CD4-positive, alpha-beta T cell treated with Interleukin-15 for 4 hours (primary cell): Measurements from ENCODE around the gene AMPD2.
A peak's percentile ranks its signal among the peaks of the same experiment; 100 is the strongest.

ENCODE experiments used
- DNase-seq: peaks from one replicate; pipeline ENCODE4 v3.0.0-alpha.2; 2020; ENCODE audit warnings: low spot score

Gene AMPD2

DNA sequence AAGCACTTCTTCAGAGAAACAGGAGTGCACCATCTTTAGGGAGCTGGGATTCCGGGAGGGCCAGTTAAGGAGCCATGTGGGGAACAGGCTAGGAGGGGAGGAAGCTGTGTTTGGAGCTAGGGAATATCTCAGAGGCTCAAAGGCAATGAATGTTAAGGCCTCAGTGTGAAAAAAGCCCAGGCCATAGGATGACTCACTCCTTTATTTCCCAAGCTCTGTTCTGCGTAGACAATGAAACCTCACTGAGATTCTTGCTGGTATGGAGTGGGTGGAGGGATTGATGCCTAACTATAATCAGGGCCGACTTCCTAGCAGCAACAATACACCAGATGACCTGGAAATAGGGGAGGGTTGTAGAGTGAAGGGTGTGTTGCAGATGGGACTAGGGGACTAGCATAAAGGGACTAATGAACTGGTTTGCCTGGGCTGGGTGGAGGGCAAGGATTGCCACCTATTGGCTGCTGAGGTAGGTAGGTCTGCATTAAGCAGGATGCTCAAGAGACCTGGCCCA is 2.3 kb upstream of the AMPD2 start:
- peak; percentile 11 for DNase-seq

DNA sequence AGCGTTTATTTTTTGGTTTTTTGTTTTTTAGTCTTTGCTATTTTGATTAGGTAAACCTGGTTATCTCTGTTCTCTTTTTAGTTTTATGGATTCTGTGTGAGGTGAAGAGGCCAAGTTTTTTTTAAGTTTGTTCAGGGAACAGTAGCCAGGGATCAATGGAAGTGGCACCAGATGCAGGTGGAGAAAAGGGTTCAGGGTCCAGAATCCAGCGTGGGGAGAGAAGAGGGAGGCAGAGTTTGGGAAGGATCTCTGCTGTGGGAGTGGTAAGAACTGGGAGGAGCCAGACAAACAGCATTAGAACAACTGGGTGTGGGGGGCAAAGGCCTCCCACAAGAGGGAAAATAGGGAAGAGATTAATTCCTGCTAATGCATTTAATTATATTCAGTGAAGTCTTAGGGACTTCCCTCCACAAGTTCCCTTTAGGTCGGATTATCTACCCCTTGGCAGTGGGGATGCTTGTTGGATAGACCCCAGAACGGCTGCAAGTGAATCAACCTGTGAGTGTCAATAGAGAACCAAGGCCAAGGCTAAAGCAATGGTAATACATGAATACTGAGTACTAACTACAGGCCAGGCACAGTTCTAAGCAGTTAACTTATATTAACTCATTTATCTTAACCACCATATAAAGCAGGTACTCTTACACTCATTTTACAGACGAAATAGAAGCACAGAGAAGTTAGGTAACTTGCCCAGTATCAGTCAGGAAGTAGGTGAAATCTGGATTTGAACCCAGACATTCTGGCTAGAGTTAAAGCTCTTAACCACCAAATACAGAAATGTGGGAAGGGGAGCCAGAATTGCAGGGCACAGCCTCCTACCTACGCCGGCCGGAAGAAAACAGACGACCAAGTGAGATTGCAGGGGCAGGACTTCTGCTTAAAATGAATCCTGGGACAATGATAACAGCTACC is 719 bp upstream of the AMPD2 start:
- DNase-seq: no peak

- DNase-seq: no peak
Observed at GRCh38 chr1:109620401-109620791, 759 bp downstream of the AMPD2 start.

DNA sequence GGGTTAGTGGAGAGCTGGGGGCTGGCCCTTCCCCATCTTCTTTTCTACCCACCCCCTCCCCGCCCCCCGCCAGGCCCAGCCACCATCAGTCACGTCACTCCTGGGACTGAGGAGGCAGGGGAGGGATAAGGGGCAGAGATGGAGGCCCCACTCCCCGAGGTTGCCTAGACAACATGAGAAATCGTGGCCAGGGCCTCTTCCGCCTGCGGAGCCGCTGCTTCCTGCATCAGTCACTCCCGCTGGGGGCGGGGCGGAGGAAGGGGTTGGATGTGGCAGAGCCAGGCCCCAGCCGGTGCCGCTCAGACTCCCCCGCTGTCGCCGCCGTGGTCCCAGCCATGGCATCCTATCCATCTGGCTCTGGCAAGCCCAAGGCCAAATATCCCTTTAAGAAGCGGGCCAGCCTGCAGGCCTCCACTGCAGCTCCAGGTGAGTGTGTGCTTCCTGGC is 1.2 kb downstream of the AMPD2 start:
- peak; percentile 96 for DNase-seq

DNA sequence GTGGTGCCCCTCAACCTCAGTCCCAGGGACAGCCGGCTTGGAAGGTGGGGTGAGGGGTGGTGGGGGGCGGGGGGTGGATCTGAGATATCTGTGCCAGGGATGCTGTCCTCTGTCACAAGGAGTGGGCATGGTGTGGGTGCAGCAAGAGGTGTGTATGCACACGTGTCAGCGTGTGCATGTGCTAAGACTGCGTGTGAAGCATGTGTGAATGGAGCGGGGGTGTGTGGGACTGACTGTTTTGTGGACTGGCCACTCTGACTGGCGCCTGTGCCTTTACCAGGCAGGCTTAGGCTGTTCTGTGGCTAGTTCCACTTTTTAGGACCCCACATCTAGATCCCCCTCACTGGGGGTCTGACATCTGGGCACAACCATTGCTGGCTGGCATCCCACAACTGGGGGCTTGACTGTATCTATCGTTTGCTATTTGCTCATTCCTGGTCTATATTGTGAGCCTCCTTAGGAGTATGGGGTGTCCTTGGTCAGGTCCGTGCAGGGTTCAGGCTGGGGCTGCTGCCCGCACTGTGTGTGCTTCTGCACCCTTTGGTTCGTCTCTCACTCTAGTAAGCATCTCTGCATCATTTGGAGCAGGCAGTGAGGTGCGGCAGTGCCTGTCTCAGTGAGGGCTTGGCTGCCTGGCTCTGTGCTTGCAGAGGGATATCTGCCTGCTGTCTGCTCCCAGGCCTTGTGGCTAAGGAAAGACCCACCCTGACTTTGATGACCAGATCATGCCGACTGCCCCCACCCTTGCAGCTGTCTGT is 1.9 kb downstream of the AMPD2 start:
- no peak for DNase-seq

GRCh38 chr1:109622137-109622892 is 2.7 kb downstream of the AMPD2 start:
- DNase-seq: no peak

GRCh38 chr1:109622895-109623294 is 3.3 kb downstream of the AMPD2 start:
- DNase-seq: no peak

- DNase-seq: no peak
Observed at GRCh38 chr1:109623601-109624161, 4.0 kb downstream of the AMPD2 start.

- DNase-seq: no peak
Observed at GRCh38 chr1:109624201-109625010, 4.8 kb downstream of the AMPD2 start.

GRCh38 chr1:109625176-109625575 is 5.5 kb downstream of the AMPD2 start:
- no peak for DNase-seq

DNA sequence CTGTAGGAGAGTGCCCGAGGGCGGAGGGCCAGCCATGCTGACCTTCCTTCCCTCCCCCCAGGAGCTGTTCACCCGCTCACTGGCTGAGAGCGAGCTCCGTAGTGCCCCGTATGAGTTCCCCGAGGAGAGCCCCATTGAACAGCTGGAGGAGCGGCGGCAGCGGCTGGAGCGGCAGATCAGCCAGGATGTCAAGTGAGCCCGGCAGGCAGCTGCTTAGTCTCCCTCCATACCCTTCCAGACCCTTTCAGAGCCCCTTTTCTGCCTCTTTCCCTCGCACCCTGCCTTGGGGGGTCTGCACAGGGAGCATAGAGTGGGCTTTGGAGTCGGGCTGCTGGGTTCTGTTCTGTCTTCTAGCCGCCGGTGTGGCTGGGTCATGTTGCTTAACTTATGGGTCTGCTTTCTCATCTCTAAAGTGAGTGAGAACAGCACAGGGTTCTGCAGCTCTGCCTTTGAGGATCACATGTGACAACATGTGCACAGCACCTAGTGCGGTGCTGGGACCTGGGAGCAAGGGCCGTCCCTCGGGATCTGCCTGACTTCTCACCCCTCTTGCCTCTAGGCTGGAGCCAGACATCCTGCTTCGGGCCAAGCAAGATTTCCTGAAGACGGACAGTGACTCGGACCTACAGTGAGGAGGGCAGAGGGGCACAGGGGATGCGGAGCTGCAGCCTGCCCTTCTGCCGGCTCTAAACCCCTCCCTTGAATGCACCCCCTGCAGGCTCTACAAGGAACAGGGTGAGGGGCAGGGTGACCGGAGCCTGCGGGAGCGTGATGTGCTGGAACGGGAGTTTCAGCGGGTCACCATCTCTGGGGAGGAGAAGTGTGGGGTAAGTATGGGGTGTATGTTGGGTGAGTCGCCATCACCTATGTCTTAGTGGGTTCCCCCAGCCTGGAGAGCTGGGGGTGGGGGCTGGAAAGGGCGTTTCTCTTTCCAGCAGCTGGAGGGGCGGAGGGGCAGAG is 6.2 kb downstream of the AMPD2 start:
- DNase-seq: no peak

DNA sequence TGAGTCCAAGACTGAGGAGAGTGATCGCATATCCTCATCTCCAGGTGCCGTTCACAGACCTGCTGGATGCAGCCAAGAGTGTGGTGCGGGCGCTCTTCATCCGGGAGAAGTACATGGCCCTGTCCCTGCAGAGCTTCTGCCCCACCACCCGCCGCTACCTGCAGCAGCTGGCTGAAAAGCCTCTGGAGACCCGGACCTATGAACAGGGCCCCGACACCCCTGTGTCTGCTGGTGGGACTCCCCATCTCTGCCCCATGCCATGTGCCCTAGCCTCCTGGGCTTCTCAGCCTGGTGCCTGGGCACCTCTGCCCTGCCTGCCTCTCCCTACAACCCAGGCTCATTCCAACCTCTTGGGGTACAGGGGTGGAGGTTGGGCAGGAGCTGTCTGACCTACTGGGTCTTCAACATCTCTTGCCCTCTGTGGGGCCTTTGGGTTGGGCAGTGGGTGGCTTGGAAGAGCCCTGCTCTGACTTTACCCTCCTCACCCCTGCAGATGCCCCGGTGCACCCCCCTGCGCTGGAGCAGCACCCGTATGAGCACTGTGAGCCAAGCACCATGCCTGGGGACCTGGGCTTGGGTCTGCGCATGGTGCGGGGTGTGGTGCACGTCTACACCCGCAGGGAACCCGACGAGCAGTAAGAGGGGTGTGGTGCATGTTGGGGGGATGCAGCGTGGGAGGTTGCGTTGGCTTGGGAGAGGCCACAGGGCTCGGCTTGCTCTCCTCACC is 7.2 kb downstream of the AMPD2 start:
- DNase-seq: no peak

DNA sequence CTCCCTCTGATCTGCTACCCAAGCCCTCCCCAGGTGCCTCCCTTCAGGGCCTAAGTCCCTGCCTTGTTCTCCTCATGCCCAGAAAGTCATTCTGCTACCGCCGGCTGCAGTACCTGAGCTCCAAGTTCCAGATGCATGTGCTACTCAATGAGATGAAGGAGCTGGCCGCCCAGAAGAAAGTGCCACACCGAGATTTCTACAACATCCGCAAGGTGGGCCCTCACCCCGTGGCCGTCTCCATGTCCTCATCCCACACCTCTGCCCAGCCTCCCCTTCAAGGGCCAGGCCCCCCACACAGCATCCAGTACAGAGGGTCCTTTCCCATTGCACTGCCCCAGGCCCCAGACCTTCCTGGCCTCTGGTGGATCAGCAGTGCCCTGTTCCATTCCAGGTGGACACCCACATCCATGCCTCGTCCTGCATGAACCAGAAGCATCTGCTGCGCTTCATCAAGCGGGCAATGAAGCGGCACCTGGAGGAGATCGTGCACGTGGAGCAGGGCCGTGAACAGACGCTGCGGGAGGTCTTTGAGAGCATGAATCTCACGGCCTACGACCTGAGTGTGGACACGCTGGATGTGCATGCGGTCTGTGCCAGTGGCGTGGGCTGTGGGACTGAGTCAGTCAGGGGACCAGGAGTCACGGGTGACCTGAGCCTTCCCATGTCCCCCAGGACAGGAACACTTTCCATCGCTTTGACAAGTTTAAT is 8.2 kb downstream of the AMPD2 start:
- no peak for DNase-seq

DNA sequence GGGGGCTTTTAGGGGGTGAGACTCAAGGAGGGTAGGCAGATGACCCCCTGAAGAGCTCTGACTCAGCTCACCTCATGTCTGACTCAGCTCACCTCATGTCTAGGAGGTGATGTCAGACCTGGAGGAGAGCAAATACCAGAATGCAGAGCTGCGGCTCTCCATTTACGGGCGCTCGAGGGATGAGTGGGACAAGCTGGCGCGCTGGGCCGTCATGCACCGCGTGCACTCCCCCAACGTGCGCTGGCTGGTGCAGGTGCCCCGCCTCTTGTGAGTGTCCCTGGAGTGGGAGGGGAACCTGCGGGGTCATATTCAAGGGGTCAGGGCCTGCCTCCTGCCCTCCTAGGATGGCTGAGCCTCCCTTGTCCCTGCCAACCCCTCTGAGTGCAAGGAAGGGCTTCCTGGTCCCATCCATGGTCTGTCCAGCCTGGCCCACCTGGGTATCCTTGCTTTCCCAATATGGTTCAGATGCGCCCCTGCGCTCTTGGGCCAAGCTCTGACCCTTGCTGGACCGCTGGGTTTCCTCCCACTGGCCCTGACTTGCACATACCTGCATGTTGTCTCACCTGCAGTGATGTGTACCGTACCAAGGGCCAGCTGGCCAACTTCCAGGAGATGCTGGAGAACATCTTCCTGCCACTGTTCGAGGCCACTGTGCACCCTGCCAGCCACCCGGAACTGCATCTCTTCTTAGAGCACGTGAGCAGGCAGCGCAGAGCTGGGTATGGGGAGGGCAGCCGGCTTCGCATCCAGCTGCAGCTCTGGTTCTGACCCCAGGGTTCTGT is 9.1 kb downstream of the AMPD2 start:
- no peak for DNase-seq

DNA sequence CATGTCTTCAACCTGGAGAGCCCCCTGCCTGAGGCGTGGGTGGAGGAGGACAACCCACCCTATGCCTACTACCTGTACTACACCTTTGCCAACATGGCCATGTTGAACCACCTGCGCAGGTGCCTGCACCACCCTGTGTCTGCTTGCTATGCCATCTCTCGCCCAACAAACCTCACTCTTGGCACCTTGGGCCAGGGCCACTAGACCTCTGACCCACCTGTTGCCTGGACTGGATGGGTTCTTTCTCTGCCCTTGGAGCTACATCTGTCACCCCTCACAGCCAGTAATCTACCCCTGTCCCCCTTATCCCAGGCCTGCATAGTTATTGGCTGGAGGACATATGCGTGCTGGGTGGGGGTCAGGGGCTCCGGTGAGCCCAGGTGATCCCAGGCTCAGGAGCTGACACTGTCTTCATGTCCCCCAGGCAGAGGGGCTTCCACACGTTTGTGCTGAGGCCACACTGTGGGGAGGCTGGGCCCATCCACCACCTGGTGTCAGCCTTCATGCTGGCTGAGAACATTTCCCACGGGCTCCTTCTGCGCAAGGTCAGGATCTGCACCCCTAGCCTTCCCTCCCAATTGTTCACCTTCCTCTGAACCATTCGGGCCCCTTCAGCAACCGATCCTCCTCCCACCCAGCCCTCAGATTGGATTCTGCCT is 9.9 kb downstream of the AMPD2 start:
- no peak for DNase-seq

GRCh38 chr1:109630081-109630897 is 10.7 kb downstream of the AMPD2 start:
- DNase-seq: peak; percentile 19
